Erythroblast (primary cell): ENCODE results near the gene NACAD.

Experiments used
- DNase-seq, 2 experiments: peaks; one replicate each; lab custom pipeline; 2025; lab: John Stamatoyannopoulos, UW
- GATA1 ChIP-seq: IDR thresholded peaks from 2 replicates; pipeline ENCODE4 v1.6.1; 2011; ENCODE audit warnings: low read depth, mild to moderate bottlenecking, control low read depth, low read length, moderate library complexity
- POLR2A ChIP-seq: IDR thresholded peaks from 2 replicates; pipeline ENCODE4 v1.6.1; 2011; ENCODE audit warnings: mild to moderate bottlenecking, low read length

NACAD gene, protein sequence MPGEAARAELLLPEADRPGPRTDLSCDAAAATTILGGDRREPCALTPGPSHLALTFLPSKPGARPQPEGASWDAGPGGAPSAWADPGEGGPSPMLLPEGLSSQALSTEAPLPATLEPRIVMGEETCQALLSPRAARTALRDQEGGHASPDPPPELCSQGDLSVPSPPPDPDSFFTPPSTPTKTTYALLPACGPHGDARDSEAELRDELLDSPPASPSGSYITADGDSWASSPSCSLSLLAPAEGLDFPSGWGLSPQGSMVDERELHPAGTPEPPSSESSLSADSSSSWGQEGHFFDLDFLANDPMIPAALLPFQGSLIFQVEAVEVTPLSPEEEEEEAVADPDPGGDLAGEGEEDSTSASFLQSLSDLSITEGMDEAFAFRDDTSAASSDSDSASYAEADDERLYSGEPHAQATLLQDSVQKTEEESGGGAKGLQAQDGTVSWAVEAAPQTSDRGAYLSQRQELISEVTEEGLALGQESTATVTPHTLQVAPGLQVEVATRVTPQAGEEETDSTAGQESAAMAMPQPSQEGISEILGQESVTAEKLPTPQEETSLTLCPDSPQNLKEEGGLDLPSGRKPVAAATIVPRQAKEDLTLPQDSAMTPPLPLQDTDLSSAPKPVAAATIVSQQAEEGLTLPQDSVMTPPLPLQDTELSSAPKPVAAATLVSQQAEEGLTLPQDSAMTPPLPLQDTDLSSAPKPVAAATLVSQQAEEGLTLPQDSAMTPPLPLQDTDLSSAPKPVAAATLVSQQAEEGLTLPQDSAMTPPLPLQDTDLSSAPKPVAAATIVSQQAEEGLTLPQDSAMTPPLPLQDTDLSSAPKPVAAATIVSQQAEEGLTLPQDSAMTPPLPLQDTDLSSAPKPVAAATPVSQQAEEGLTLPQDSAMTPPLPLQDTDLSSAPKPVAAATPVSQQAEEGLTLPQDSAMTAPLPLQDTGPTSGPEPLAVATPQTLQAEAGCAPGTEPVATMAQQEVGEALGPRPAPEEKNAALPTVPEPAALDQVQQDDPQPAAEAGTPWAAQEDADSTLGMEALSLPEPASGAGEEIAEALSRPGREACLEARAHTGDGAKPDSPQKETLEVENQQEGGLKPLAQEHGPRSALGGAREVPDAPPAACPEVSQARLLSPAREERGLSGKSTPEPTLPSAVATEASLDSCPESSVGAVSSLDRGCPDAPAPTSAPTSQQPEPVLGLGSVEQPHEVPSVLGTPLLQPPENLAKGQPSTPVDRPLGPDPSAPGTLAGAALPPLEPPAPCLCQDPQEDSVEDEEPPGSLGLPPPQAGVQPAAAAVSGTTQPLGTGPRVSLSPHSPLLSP (N-terminal part only)

GRCh38 chr7:45088821-45089340, at the start of gene NACAD:
Gene NACAD (minus strand): TSS chr7:45088969. CDS start chr7:45088894, 75 bp downstream.
- TF ChIP-seq GATA1 = no peak
- TF ChIP-seq POLR2A = no peak
- DNase-seq = peak; percentile 64 to 74

DNA sequence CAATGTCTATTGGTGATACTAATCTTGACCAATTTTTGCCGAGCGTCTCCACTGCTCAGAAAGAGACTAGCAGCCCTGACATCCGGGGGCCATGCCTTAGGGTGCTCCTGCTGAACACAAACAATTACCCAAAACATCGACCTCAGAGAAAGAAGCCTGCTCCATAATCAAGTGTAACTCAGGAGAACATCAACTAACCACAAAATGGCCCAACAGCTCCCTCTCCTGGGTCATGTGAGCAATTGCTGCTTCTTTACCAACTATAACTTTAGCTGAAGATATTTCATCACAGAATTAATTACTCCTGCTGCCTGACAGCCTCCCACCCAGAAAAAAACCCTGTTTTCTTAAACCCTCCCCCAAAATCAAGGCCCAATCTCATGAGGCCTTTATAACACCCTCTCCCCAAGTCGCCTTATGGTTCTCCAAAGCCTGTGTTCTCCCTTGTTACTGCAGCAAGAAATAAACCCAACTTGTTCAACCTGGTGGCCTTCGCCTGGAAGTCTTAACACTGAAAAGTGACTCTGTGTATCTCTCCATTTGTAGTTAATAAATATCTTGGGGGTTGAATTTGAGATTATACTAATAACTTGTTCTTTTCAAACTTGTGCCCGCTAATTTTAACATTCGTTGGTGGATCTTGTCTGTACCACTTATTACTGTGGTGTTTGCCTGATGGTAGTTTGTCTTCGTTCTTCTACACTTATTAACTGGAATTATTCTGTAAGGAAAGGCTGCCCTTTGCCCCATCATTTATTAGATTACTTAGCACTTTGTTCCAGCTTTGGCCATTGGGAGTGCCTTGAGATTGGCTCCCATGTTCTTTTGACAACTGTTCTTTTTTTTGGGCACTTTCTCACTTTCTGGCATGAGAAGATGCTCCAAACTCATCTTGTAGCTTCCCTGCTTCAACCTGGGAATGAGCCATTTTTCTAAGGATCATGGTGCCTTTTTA, 47.6 kb upstream of the NACAD start:
- peak; percentile 79 to 89 for DNase-seq
- TF ChIP-seq POLR2A (no peak), GATA1 (no peak)

- TF ChIP-seq GATA1 = no peak
- no peak for TF ChIP-seq POLR2A
- no peak for DNase-seq
Observed at GRCh38 chr7:45133877-45134276, 45.1 kb upstream of the NACAD start.

DNA sequence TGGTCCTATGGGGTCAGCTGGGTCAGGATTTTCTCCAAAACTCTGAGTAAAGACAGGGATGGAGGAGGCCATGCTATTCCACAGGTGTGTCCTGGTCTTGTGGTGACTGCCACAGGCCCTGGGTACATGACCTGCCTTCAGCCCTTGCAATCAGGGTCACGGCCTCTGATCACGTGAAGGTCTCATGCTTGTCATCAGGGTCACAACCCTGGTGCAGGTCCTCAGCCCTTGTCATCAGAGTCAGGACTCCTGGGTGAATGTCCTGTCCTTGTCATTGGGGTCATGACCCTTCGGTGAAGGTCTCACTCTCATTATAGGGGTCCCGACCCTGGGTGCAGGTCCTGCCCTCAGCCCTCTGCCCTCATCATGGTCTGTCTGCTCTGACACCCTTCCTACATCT, 44.6 kb upstream of the NACAD start:
- DNase-seq = no peak
- TF ChIP-seq POLR2A = no peak
- no peak for TF ChIP-seq GATA1

DNA sequence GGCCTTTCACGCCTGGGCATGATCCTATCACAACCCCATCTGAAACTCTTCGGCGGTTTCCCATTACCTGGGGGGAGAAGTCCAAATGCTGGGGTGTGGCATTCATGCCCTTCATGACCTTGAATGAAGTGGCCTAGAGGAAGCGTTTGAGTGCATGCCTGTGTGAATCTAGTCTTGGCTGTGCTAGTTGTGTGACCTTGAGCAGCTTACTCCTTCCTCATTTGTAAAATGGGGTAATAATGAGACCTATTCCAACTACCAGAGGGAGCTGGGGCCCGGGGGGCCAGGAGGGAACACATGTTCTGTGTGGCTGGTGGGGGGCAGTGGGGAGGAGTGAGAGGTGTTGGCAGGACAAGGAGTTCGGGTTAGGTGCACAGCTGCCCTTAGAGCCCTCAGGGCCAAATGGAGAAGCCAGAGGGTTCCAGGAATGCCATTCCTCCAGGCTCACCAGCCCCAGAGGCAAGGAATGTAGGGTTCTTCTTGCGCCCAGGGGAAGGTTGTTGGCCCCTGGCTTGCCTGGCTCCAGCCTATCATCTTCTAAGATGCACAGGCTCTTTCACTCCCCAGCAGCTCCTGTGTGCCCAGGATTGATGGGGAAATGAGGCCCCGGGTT, 44.0 kb upstream of the NACAD start:
- TF ChIP-seq POLR2A = no peak
- TF ChIP-seq GATA1 = no peak
- no peak for DNase-seq

- TF ChIP-seq POLR2A (no peak), GATA1 (no peak)
- no peak for DNase-seq
Observed at GRCh38 chr7:45131891-45132290, 43.1 kb upstream of the NACAD start.

DNA sequence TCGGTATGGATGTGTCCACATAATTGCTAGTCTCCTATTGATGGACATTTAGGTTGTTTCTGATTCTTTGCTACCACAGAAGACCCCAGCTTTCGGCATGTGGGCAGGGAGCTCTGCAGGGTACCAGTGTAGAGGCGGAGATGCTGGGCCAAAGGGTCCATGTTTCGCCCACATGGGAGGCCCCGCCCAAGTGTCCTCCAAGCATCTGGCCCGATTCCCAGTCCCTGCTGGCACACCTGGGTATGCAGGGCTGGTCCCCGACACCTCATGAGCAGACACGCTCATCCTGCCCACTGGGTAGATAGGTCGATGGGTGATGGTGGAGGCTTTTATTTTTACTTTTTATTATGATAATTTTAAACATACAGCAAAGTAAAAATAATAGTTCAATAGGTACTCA, 42.1 kb upstream of the NACAD start:
- no peak for TF ChIP-seq POLR2A
- no peak for TF ChIP-seq GATA1
- DNase-seq = no peak

- no peak for DNase-seq
- no peak for TF ChIP-seq GATA1
- TF ChIP-seq POLR2A = no peak
Observed at GRCh38 chr7:45129906-45130305, 41.1 kb upstream of the NACAD start.

- TF ChIP-seq POLR2A (no peak), GATA1 (no peak)
- DNase-seq = no peak
Observed at GRCh38 chr7:45129181-45129800, 40.5 kb upstream of the NACAD start.

- DNase-seq = no peak
- TF ChIP-seq POLR2A (no peak), GATA1 (no peak)
Observed at GRCh38 chr7:45126920-45127319, 38.2 kb upstream of the NACAD start.

DNA sequence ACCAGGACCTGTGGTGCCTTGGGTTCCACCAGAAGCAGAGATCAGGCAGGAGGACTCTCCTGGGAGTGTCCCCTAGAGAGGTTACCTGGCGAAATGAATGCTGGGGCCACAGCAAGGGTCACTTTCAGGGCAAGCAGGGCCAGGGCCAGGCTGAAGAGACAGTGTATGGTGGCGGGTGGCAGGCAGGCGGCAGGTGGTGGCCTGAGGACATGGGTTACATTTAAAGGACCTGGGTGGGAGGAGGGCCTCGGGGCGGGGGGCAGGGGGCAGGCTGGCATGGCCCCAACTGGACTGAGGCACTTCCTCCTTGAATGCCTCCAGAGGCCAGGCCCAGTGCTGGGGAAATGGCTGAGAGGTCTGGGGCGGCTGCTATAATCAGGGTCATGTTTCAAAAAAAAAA, 37.4 kb upstream of the NACAD start:
- no peak for DNase-seq
- TF ChIP-seq GATA1 = no peak
